GM10847 (cell line): ENCODE measurements around the gene INTU.

Experiments
- POLR2A ChIP-seq: IDR thresholded peaks from 2 replicates; pipeline ENCODE4 v1.6.1; 2011; ENCODE audit not compliant: insufficient read length; ENCODE audit errors: extremely low read depth

The INTU gene

DNA sequence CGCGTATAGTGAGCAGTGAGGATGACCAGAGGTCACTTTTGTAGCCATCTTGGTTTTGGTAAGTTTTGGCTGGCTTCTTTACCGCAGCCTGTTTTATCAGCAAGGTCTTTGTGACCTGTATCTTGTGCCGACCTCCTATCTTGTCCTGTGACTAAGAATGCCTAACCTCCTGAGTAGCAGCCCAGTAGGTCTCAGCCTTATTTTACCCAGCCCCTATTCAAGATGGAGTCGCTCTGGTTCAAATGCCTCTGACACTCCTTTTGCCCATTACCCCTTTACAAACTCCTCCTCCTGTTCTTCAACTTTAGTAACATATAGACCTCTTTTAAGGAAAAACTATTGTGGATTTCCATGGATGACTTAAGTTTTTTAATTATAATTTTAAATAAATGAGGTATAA lies 2.6 kb upstream of the INTU start:
- TF ChIP-seq POLR2A = no peak

DNA sequence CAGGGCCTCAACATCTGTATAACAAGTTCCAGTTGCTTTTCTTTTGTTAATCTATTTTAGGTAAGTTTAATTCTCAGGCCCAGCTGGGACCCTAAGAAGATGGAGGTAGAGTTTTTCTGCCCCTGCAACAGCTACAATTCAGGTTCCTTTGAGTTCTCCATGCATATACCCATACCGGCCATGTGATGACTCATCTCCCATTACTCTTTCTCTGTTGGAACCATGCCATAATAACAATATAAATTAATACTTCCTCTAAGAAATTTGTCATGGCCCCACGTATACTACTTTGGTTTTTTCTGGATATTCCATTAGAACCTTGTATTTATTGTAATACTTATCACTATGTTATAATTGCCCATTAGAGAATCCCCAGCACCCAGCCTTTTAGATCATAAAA lies 1.3 kb upstream of the INTU start:
- TF ChIP-seq POLR2A = no peak

DNA sequence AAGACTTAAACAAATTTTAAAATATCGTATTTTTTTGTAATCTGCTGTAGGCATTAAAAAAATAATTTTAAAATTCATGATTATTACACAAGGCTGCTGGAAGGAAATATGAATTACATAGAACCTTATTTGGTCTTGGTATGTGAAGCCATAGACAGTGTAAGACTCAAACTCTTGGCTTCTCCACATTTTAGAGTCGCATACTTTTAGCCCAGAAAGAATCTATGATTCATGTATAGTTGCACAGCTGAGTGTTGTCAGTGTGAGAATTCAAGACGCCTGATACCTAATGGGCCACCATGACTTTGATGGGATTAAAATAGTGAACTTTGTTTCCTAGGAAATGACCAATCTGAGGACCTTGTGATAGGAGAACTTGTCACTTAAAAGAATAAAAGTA lies 1.4 kb downstream of the INTU start:
- no peak for TF ChIP-seq POLR2A

DNA sequence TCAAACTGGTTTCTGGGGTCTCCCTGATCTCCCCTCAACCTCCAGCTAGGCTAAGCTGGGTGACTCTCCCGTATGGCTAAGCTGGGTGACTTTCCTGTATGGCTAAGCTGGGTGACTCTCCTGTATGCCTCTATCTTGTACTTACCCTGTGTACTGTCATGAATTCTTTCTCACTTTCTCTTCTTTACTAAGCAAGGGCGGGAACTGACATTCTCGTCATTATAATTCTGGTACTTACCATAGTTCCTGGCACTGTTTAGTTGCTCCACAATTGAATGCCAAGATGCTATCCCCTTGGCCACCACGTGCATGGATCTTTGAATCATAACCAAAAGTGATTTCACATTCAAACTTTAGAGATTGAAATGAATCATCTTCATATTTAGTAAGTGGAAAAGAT lies 8.8 kb downstream of the INTU start:
- TF ChIP-seq POLR2A = no peak

GRCh38 chr4:127642169-127642568 lies 9.4 kb downstream of the INTU start:
- TF ChIP-seq POLR2A = no peak

DNA sequence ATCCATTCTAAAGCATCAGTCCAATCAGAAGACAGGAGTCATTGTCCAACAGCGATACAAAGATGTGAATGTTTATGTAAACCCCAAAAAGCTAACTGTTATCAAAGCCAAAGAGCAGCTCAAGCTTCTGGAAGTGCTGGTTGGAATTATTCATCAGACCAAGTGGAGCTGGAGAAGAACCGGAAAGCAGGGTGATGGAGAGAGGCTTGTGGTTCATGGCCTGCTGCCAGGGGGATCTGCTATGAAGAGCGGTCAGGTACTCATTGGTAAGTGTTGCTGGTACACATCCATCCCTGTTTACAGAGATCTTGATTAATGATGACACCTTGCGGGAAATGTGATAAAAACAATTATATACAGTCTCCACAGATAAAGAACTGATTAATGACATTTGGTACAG lies 11.0 kb downstream of the INTU start:
- TF ChIP-seq POLR2A = no peak

DNA sequence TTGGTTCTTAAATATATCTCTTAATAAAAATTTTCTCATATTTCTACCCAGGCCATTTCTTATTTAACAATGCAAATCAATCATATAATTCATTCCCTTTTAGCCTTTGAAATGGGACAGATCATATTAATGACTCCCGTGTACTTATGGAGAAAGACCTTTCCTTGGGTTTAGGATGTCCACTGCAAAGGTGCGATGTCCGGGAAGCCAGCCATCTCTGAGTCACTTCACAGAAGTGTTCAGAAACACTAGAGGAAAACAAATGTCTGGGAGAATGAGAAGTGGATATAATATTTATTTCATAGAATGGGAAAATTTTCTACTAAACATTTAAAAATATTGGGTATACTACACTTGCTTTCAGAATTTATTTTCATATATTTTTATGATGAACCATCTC lies 15.3 kb downstream of the INTU start:
- TF ChIP-seq POLR2A = no peak

DNA sequence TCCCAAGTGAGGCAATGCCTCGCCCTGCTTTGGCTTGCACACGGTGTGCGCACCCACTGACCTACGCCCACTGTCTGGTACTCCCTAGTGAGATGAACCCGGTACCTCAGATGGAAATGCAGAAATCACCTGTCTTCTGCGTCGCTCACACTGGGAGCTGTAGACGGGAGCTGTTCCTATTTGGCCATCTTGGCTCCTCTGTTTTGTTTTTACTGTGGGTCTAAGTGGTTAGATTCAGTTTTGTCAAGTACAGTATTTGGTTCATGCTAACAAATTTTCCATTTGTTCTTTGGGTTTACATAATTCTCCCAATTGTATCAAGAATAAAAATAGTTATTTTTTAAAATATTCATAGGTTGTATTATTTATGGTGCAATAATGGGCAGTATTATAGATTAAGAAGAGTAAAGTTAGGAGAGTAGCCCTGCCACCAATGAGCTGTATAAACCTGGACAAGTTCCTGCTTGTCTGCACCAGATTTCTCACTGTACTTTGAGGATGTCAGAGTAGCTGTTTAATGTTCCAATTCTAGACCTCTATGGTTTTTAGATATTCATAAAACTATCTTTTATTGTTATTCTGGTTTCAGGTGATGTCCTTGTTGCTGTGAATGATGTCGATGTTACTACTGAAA lies 23.4 kb downstream of the INTU start:
- no peak for TF ChIP-seq POLR2A

GRCh38 chr4:127660284-127660885 lies 27.6 kb downstream of the INTU start:
- TF ChIP-seq POLR2A = no peak

DNA sequence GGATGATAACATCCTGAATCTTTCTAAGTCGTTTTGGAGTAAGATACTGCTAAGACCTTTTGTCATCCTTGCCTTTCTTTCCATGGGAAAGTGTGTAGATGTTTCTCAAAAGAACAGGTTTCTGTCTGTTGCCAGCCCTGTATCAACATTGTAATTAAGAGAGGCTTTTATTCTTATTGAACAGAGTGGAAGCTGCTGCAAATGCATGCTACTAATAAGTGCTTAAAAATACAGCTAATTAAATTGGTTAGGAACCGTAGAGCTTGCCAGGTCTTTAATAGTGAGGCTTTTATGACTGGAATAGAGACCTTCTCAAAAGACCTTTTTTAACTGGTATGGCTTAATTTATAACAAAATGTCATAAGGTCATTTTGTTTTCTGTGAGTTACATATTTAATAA lies 34.4 kb downstream of the INTU start:
- TF ChIP-seq POLR2A = no peak

- no peak for TF ChIP-seq POLR2A
Observed at GRCh38 chr4:127667772-127668171, 35.0 kb downstream of the INTU start.

GRCh38 chr4:127668770-127669169 lies 36.0 kb downstream of the INTU start:
- no peak for TF ChIP-seq POLR2A

DNA sequence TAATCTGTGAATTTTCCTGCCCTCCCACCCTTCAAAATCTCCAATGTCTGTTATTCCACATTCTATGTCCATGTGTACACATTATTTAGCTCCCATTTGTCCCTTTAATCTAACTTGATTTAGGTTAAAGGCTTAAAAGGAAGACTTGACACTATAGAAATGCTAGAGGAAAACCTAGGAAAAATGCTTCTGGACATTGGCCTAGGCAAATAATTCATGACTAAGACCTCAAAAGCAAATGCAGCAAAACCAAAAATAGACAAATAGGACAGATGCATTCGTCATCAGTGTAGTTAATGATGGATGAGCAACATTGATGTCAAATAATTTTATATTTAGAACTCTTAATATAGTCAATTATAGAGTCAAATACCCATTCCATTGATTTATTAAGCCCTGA lies 36.9 kb downstream of the INTU start:
- no peak for TF ChIP-seq POLR2A

DNA sequence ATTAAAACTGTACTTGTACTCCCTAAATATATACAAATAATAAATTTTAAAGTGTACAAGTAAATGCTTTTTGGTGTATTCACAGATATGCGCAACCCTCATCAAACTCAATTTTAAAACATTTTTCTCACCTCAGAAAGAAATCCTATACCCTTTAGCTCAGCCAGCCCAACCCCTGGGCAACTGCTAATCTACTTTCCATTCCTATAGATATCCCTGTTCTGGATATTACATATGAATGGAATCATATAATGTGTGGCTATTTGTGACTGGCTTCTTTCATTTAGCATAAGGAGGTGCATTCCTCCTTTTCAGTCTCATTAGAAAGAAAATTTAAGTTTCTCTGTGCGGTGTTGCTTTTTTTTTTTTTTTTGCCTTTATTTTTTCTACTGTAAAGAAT lies 39.4 kb downstream of the INTU start:
- TF ChIP-seq POLR2A = no peak

DNA sequence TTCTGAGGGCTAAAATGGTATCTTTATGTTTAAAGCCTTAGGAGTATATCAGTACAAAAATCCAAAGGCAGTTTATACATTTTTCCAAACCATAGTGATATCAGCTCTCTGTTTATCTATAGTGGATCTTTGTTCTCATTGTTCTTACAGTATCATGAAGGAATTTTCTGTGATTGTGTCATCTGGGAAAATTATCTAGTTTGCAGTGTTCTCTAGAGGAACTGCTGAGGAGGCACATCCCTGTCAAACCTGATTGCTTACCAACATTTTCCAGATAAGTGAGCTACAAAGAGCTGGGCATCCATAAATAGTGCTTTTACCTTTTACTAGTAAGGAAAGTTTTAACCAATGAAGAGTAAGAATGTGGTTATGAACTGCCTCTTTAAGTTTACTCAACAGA lies 52.5 kb downstream of the INTU start:
- no peak for TF ChIP-seq POLR2A

DNA sequence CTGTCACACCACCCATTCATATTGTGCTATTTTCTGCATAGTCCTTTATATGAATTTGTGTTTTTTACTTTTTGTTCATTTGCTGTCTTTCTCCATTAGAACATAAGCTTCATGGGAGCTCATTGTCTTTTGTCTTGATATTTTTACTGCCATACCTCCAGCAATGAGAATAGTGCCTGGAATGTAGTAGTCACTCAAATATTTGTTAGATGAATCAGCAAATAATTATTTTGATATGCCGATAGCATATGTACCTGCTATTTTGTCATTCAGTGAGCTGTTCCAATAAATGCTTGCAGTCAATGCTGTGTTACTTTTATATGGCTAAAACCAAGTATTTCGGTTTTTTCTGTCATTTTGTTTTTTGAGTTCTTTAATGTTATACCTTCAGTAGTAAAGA lies 53.9 kb downstream of the INTU start:
- no peak for TF ChIP-seq POLR2A

DNA sequence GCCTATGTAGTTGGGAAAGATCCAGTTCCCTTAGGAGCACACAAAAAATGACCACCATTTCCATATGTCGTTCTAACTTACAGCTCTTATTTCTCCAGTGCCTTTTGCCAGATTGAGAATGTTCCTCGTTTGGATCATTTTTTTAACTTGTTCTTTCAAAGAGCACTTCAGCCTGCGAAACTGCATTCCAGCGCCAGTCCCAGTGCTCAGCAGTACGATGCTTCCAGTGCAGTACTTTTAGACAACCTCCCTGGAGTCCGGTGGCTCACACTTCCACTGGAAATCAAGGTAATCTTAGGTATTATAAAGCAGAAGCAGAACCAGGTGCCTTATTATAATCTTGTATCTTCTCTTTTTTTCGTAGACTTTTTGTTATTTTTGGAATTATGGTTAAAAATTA lies 54.8 kb downstream of the INTU start:
- TF ChIP-seq POLR2A = no peak
